Gastrocnemius medialis (tissue), 4 donors: ENCODE data around the gene IDH1. TPM values are rescaled to one million over a fixed set of nuclear protein-coding genes. Genes with fewer than 3 reads are reported as not detected.

Experiments
- ATAC-seq, 2 donors: fragments of 150-250 bp; one replicate each; pipeline ENCODE4 v1.9.1; 2016
- DNase-seq, 2 donors: peaks; one replicate each; pipeline ENCODE4 v3.0.0-alpha.2; 2019
- H3K27ac ChIP-seq, 4 donors: fragments of 200-600 bp; sonication (generic); 1 replicate in 1 of 4; 2 replicates in 3 of 4; pipeline ENCODE4 v1.5.1; 2016 to 2018; ENCODE audit warnings: mild to moderate bottlenecking in 2 of 4, moderate library complexity in 1 of 4
- H3K27me3 ChIP-seq, 3 donors: fragments of 200-600 bp; sonication (generic) in 2 of 3; 1 replicate in 1 of 3; 2 replicates in 2 of 3; pipeline versions ENCODE4 v1.5.1 to v1.6.0; 2016 to 2019; ENCODE audit warnings: mild to moderate bottlenecking in 1 of 3, moderate library complexity in 1 of 3
- H3K36me3 ChIP-seq, 2 donors: fragments of 200-600 bp; sonication (generic) in 1 of 2; one replicate each; pipeline ENCODE4 v1.5.1; 2017 to 2018
- H3K4me1 ChIP-seq, 2 donors: fragments of 200-600 bp; sonication (generic) in 1 of 2; one replicate each; pipeline ENCODE4 v1.5.1; 2016 to 2017; ENCODE audit warnings: mild to moderate bottlenecking in 2 of 2
- H3K4me3 ChIP-seq, 4 donors: fragments of 200-600 bp; sonication (generic) in 3 of 4; 1 replicate in 1 of 4; 2 replicates in 3 of 4; pipeline ENCODE4 v1.5.1; 2016 to 2019; ENCODE audit warnings: mild to moderate bottlenecking in 2 of 4
- H3K9me3 ChIP-seq, 3 donors: fragments of 200-600 bp; sonication (generic) in 2 of 3; 1 replicate in 1 of 3; 2 replicates in 2 of 3; pipeline ENCODE4 v1.5.1; 2016 to 2019
- POLR2A ChIP-seq, 2 donors: fragments of 450-650 bp; IDR thresholded peaks; one replicate each; pipeline ENCODE4 v1.6.1; 2017; ENCODE audit warnings: antibody characterized with exemption in 2 of 2, mild to moderate bottlenecking in 2 of 2, moderate library complexity in 2 of 2
- in situ Hi-C, 4 donors: fragments of 200-750 bp; cut with MboI; loops; one replicate each; pipeline versions ENCODE4 v1.15.0 to v1.8.0; 2017; ENCODE audit warnings: low sequenced_read_pairs in 4 of 4
- intact Hi-C: fragments of 100-400 bp; cut with DNase I; formaldehyde crosslinking; loops from one replicate; pipeline ENCODE4 v1.15.1; 2023; ENCODE audit warnings: low total_unique reads
- total RNA-seq, 4 donors: library from RNA; depleted of rRNA; stranded (reverse); fragments of >200 nt; gene quantifications; one replicate each; pipeline versions ENCODE4 v1.1.0 to v1.2.3, GENCODE V29; 2016
- TF ChIP-seq, protein P1 (sequence below), 5 experiments: fragments of 450-650 bp in 3 of 5; fragments of 200-600 bp in 2 of 5; sonication (generic) in 2 of 5; IDR thresholded peaks in 4 of 5; conservative IDR thresholded peaks in 1 of 5; 1 replicate in 4 of 5; 2 replicates in 1 of 5; pipeline ENCODE4 v1.5.1; 2016 to 2019; ENCODE audit warnings: antibody characterized with exemption in 5 of 5, mild to moderate bottlenecking in 3 of 5, moderate library complexity in 3 of 5

Gene IDH1
- total RNA-seq, 4 donors from 2014 or later, result 11.2 to 39.0 (median 15.0) TPM

GRCh38 chr2:208186893-208187292 lies 68.0 kb downstream of the IDH1 start:
- H3K27ac ChIP-seq, result no peak overlapping the region
- H3K27me3 ChIP-seq, result peaks cover 0 to 10% (median 5%) of the 10 kb centered on the region in 3 donors
- no peaks in the 10 kb centered on the region for H3K9me3 ChIP-seq
- DNase-seq, result no peak
- no peak for TF ChIP-seq POLR2A (IDR thresholded peaks at IDR 0.05)
- TF ChIP-seq, protein P1, sequence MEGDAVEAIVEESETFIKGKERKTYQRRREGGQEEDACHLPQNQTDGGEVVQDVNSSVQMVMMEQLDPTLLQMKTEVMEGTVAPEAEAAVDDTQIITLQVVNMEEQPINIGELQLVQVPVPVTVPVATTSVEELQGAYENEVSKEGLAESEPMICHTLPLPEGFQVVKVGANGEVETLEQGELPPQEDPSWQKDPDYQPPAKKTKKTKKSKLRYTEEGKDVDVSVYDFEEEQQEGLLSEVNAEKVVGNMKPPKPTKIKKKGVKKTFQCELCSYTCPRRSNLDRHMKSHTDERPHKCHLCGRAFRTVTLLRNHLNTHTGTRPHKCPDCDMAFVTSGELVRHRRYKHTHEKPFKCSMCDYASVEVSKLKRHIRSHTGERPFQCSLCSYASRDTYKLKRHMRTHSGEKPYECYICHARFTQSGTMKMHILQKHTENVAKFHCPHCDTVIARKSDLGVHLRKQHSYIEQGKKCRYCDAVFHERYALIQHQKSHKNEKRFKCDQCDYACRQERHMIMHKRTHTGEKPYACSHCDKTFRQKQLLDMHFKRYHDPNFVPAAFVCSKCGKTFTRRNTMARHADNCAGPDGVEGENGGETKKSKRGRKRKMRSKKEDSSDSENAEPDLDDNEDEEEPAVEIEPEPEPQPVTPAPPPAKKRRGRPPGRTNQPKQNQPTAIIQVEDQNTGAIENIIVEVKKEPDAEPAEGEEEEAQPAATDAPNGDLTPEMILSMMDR (IDR thresholded peaks at IDR 0.05 in 4 of 5, conservative IDR thresholded peaks at IDR 0.05 in 1 of 5), result no peak
- intact Hi-C loops, result no loop called here
- no peak for ATAC-seq
- H3K4me3 ChIP-seq, result no peak overlapping the region
- H3K36me3 ChIP-seq, result no peaks in the 10 kb centered on the region
- in situ Hi-C loops, result no loop called here
- no peaks in the 10 kb centered on the region for H3K4me1 ChIP-seq

DNA sequence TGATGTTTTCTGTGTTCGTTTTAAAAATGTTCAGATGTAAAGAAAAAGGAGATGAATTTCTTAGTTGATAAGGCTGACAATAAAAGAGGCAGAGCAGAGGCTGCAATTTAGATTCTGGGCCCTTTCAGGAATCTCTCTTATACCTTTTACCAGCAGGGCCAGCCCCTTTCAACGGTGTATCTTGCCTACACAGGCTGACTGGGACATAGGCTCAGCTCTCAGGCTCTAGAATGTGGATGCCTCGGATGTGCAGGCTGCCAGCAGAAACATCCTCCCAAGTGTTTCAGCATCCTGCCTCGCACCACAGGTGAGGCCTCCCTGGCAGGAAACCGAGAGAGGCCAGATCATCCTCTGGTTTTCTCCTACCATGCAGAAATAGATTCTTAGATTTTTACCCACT lies 68.4 kb downstream of the IDH1 start:
- H3K27ac ChIP-seq, result no peak overlapping the region
- no peaks in the 10 kb centered on the region for H3K36me3 ChIP-seq
- ATAC-seq (no peak), DNase-seq (no peak)
- TF ChIP-seq, protein P1 (IDR thresholded peaks at IDR 0.05 in 4 of 5, conservative IDR thresholded peaks at IDR 0.05 in 1 of 5), result no peak
- no peak for TF ChIP-seq POLR2A (IDR thresholded peaks at IDR 0.05)
- peaks cover 0 to 10% (median 5%) of the 10 kb centered on the region in 3 donors for H3K27me3 ChIP-seq
- intact Hi-C loops, result no loop called here
- no peak overlapping the region for H3K4me3 ChIP-seq
- H3K9me3 ChIP-seq, result no peaks in the 10 kb centered on the region
- H3K4me1 ChIP-seq, result no peaks in the 10 kb centered on the region
- in situ Hi-C loops, result no loop called here

Other genes starting within 250 kb of the IDH1 start
- 1 to 10 TPM; 5.6 to 8.8 (median 6.8) TPM for gene PLEKHM3, start 229.5 kb downstream of the IDH1 start, total RNA-seq
- gene CRYGD, start 130.5 kb downstream of the IDH1 start, total RNA-seq, result not detected
- not detected for gene CRYGC, start 125.2 kb downstream of the IDH1 start, total RNA-seq
- not detected for gene CRYGB, start 108.9 kb downstream of the IDH1 start, total RNA-seq
- gene CRYGA, start 91.5 kb downstream of the IDH1 start, total RNA-seq, result not detected
- gene C2orf80, start 65.0 kb downstream of the IDH1 start, total RNA-seq, result not detected
- 10 to 100 TPM; 14.0 to 23.9 (median 17.9) TPM for gene PIKFYVE, start 11.2 kb upstream of the IDH1 start, total RNA-seq
- not detected for gene PTH2R, start 151.7 kb upstream of the IDH1 start, total RNA-seq